ENCODE measurements around the gene SF3A2. TPM values are rescaled to one million over a fixed set of nuclear protein-coding genes. Genes with fewer than 3 reads are reported as not detected.
A peak's percentile ranks its signal among the peaks of the same experiment; 100 is the strongest.

Gene SF3A2
- total RNA-seq, 4 donors from 2014 or later = 21.4 to 84.0 (median 51.8) TPM

DNA sequence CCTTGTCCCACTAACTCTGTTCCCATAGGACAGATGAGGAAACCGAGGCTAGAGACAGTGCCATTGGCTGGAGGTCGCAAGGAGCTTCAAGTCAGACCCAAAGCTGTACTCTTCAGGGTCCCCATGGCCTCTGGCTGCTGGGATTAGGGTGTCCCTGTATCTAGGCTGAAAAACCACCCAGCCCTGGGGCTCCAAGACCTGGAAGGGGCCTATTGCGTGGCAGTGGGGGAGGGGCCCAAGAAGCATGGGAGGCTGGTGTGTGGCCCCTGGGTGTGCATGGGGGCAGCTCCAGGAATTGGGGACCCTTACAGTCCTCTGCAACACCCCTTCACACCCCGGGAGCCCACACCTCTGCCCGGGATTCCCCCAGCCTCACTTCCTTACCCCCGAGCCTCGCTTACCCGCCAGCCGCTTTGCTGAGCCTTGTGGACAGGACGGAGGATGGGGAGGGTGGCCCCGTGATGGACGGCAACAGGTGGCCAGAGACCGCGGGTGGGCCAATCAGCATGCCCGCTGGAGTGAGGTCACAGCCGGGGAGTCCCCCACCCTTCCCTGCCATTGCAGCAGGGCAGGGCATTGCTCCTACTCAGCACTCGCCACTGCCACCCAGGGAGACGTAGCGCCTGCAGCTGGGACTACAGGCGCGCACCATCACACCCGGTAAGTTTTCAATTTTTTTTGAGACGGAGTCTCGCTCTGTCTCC is 19.5 kb downstream of the SF3A2 start, which contains the start of gene JSRP1:
TSS of gene JSRP1 (minus strand) at position 436 of the 704 bp plus-strand sequence. CDS start 1,103 bp downstream, outside the sequence.
- peaks cover 0 to 29% of the 10 kb centered on the region in 2 donors for H3K27me3 ChIP-seq
- peaks cover 0 to 29% (median 14%) of the 10 kb centered on the region in 4 donors for H3K4me1 ChIP-seq
- no peak within 1 kb of the TSS for H3K27ac ChIP-seq
- H3K36me3 ChIP-seq = no peaks in the 10 kb centered on the region
- WGBS, 2 donors = 81 to 83% methylated on average over 16 to 24 of the region's 24 CpGs
- H3K9me3 ChIP-seq = no peaks in the 10 kb centered on the region
- no peak within 1 kb of the TSS for H3K4me3 ChIP-seq
- TF ChIP-seq EP300 (IDR thresholded peaks at IDR 0.05) (no peak), POLR2A (IDR thresholded peaks at IDR 0.05) (no peak)
- TF ChIP-seq, protein P1, sequence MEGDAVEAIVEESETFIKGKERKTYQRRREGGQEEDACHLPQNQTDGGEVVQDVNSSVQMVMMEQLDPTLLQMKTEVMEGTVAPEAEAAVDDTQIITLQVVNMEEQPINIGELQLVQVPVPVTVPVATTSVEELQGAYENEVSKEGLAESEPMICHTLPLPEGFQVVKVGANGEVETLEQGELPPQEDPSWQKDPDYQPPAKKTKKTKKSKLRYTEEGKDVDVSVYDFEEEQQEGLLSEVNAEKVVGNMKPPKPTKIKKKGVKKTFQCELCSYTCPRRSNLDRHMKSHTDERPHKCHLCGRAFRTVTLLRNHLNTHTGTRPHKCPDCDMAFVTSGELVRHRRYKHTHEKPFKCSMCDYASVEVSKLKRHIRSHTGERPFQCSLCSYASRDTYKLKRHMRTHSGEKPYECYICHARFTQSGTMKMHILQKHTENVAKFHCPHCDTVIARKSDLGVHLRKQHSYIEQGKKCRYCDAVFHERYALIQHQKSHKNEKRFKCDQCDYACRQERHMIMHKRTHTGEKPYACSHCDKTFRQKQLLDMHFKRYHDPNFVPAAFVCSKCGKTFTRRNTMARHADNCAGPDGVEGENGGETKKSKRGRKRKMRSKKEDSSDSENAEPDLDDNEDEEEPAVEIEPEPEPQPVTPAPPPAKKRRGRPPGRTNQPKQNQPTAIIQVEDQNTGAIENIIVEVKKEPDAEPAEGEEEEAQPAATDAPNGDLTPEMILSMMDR (IDR thresholded peaks at IDR 0.05) = no peak
- no peak for DNase-seq (ENCODE audit: low spot score in 2 of 2)

GRCh38 chr19:2259336-2259735 is 22.7 kb downstream of the SF3A2 start:
- no peaks in the 10 kb centered on the region for H3K9me3 ChIP-seq
- H3K4me3 ChIP-seq = no peak overlapping the region
- H3K36me3 ChIP-seq = no peaks in the 10 kb centered on the region
- H3K27me3 ChIP-seq = peaks cover 0 to under 1% of the 10 kb centered on the region in 2 donors
- 76 to 85% methylated on average over 5 of the region's 5 CpGs for WGBS, 2 donors
- H3K4me1 ChIP-seq = no peaks in the 10 kb centered on the region
- TF ChIP-seq POLR2A (IDR thresholded peaks at IDR 0.05) (no peak), EP300 (IDR thresholded peaks at IDR 0.05) (no peak)
- no peak for DNase-seq (ENCODE audit: low spot score in 2 of 2)
- H3K27ac ChIP-seq = no peak overlapping the region

GRCh38 chr19:2260341-2260805 is 23.7 kb downstream of the SF3A2 start:
- TF ChIP-seq POLR2A (IDR thresholded peaks at IDR 0.05) (no peak), EP300 (IDR thresholded peaks at IDR 0.05) (no peak)
- TF ChIP-seq, protein P1 (IDR thresholded peaks at IDR 0.05) = no peak

DNA sequence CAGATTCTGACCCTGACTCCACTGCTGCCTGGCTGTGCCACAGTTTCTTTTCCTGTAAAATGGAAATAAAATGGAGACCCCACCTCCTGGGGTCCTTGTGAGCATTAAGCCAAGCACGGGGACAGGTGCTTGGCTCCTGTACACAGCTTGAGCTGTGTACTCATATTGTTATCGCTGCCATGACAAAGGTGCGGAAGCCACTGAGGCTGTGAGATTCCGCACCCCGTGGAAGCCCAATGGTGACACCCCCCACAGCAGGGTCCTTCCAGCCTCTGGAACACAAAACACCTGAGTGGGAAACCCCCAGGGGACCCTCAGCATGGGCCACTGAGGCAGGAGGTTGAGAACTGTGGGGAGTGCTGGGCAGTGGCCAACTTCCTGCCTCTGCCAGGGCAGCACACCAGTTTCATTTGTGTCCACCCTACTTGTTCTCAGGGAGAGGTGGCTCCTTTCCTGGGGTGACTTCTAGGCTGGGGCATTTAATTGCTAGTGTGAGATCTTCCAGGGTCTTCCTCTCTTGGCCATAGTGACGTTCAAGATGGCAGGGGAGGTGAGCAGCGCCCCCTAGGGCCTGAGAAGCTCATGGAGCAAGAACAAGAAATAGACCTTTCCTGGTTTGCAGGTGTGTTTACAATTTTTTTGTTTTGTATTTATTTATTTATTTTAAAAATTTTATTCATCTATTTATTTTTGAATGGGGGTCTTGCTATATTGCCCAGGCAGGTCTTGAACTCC is 25.0 kb downstream of the SF3A2 start:
- no peak overlapping the region for H3K27ac ChIP-seq
- no peaks in the 10 kb centered on the region for H3K9me3 ChIP-seq
- H3K4me3 ChIP-seq = no peak overlapping the region
- TF ChIP-seq EP300 (IDR thresholded peaks at IDR 0.05) (no peak), POLR2A (IDR thresholded peaks at IDR 0.05) (no peak)
- TF ChIP-seq, protein P1 (IDR thresholded peaks at IDR 0.05) = peak in 4 of 5 experiments; percentile 12 to 42 (median 22)
- peaks cover 0 to 5% (median 5%) of the 10 kb centered on the region in 4 donors for H3K4me1 ChIP-seq
- DNase-seq (ENCODE audit: low spot score in 2 of 2) = peak in 1 of 2 donors; percentile 43
- H3K36me3 ChIP-seq = no peaks in the 10 kb centered on the region
- H3K27me3 ChIP-seq = no peaks in the 10 kb centered on the region
- 69 to 71% methylated on average over 7 of the region's 7 CpGs for WGBS, 2 donors

More at GRCh38 chr19:2260341-2260805, 23.7 kb downstream of the SF3A2 start:
- Histone ChIP-seq H3K36me3 (no peaks in the 10 kb centered on the region), H3K4me1 (no peaks in the 10 kb centered on the region), H3K27me3 (no peaks in the 10 kb centered on the region), H3K9me3 (no peaks in the 10 kb centered on the region), H3K27ac (peak overlapping the region in 1 of 4 donors; percentile 12), H3K4me3 (no peak overlapping the region)
- WGBS, 2 donors = 67 to 68% methylated on average over 11 of the region's 11 CpGs
- DNase-seq (ENCODE audit: low spot score in 2 of 2) = no peak

GRCh38 chr19:2266183-2266993 is 29.8 kb downstream of the SF3A2 start:
- TF ChIP-seq, protein P1 (IDR thresholded peaks at IDR 0.05) = peak in 1 of 5 experiments; percentile 11
- TF ChIP-seq EP300 (IDR thresholded peaks at IDR 0.05) = peak in 1 of 2 donors; percentile 62
- TF ChIP-seq POLR2A (IDR thresholded peaks at IDR 0.05) = peak in 1 of 2 donors; percentile 43

More at GRCh38 chr19:2266183-2266993, 29.8 kb downstream of the SF3A2 start:
- peak; percentile 73 to 80 for DNase-seq (ENCODE audit: low spot score in 2 of 2)
- H3K9me3 ChIP-seq = no peaks in the 10 kb centered on the region
- no peaks in the 10 kb centered on the region for H3K27me3 ChIP-seq
- WGBS, 2 donors = 38 to 42% methylated on average over 17 to 18 of the region's 18 CpGs
- H3K4me1 ChIP-seq = peaks cover 0 to 28% (median 14%) of the 10 kb centered on the region in 4 donors
- H3K36me3 ChIP-seq = peaks cover 0 to under 1% (median 0%) of the 10 kb centered on the region in 3 donors
- peak overlapping the region; percentile 9 to 68 (median 48) for H3K27ac ChIP-seq
- H3K4me3 ChIP-seq = peak overlapping the region in 1 of 4 donors; percentile 2
